Caco-2 (cell line): ENCODE data around the gene PIM3. TPM values are rescaled to one million over a fixed set of nuclear protein-coding genes. Genes with fewer than 3 reads are reported as not detected.
A peak's percentile ranks its signal among the peaks of the same experiment; 100 is the strongest.

ENCODE experiments used
- BruUV-seq: library from RNA; stranded (reverse); fragments of 400-500 nt; replicated peaks from 2 replicates; lab custom pipeline; 2021; lab: Mats Ljungman, UMichigan
- CTCF ChIA-PET: fragments of 300-600 bp; sonication (Branson Sonifier 250); formaldehyde crosslinking; loops from one replicate; lab custom pipeline; 2022; ENCODE audit warnings: antibody characterized with exemption; lab: Charles Lee
- POLR2A ChIA-PET: fragments of 300-600 bp; sonication (Branson Sonifier 250); formaldehyde crosslinking; loops from one replicate; lab custom pipeline; 2022; ENCODE audit warnings: antibody characterized with exemption; lab: Charles Lee
- DNase-seq, 2 experiments: peaks; one replicate each; pipeline versions ENCODE4 v3.0.0 to v3.0.0-alpha.2; 2020 to 2022
- H3K27me3 ChIP-seq: replicated peaks from 2 replicates; pipeline ENCODE4 v1.6.0; 2011; ENCODE audit warnings: low read length; ENCODE audit not compliant: control insufficient read depth, insufficient read depth
- H3K36me3 ChIP-seq: 2 replicates; pipeline ENCODE4 v1.5.1; 2011; ENCODE audit warnings: low read length; ENCODE audit not compliant: control insufficient read depth, insufficient read depth
- H3K4me1 ChIP-seq: fragments of 250-450 bp; sonication (Bioruptor Pico); 2 replicates; pipeline ENCODE4 v1.5.1; 2020; ENCODE audit warnings: mild to moderate bottlenecking
- H3K4me3 ChIP-seq: 2 replicates; pipeline ENCODE4 v1.5.1; 2011; ENCODE audit warnings: low read depth, mild to moderate bottlenecking, control low read depth, low read length
- H3K9me3 ChIP-seq: fragments of 250-450 bp; sonication (Bioruptor Pico); 2 replicates; pipeline ENCODE4 v1.5.1; 2020; ENCODE audit warnings: mild to moderate bottlenecking, moderate library complexity
- H3K27ac Mint-ChIP-seq: one replicate; pipeline ENCODE4 v1.8.0; 2022; ENCODE audit warnings: mixed read lengths; ENCODE audit not compliant: unreplicated experiment
- H3K27me3 Mint-ChIP-seq: one replicate; pipeline ENCODE4 v1.8.0; 2022; ENCODE audit warnings: mixed read lengths; ENCODE audit not compliant: insufficient read depth, unreplicated experiment
- H3K36me3 Mint-ChIP-seq: one replicate; pipeline ENCODE4 v1.8.0; 2022; ENCODE audit warnings: mild to moderate bottlenecking, mixed read lengths; ENCODE audit not compliant: insufficient read depth, unreplicated experiment
- H3K4me1 Mint-ChIP-seq: one replicate; pipeline ENCODE4 v1.8.0; 2022; ENCODE audit warnings: low read depth, mixed read lengths; ENCODE audit not compliant: unreplicated experiment
- H3K4me3 Mint-ChIP-seq: one replicate; pipeline ENCODE4 v1.8.0; 2022; ENCODE audit warnings: mild to moderate bottlenecking, moderate library complexity, mixed read lengths; ENCODE audit not compliant: unreplicated experiment
- H3K9me3 Mint-ChIP-seq: one replicate; pipeline ENCODE4 v1.8.0; 2022; ENCODE audit warnings: mixed read lengths; ENCODE audit not compliant: unreplicated experiment
- CTCF ChIP-seq, 2 experiments: fragments of 200-600 bp in 1 of 2; IDR thresholded peaks; 1 replicate in 1 of 2; 2 replicates in 1 of 2; pipeline versions ENCODE4 v1.5.1 to v1.8.0; 2011 to 2022; ENCODE audit warnings: antibody characterized with exemption in 1 of 2, control low read depth in 1 of 2, inconsistent platforms in 1 of 2, low read depth in 1 of 2, low read length in 1 of 2, mild to moderate bottlenecking in 1 of 2, moderate library complexity in 1 of 2; ENCODE audit not compliant: insufficient read depth in 1 of 2, severe bottlenecking in 1 of 2, unreplicated experiment in 1 of 2
- intact Hi-C: fragments of 100-400 bp; cut with micrococcal nuclease; formaldehyde crosslinking; loops from one replicate; pipeline ENCODE4 v1.10.0; 2022; ENCODE audit not compliant: unreplicated experiment
- total RNA-seq: library from RNA; stranded (reverse); gene quantifications from 2 replicates; pipeline ENCODE4 v1.2.3, GENCODE V29; 2022

The PIM3 gene
- total RNA-seq, 1 experiment from 2014 or later: 39.6 TPM

DNA sequence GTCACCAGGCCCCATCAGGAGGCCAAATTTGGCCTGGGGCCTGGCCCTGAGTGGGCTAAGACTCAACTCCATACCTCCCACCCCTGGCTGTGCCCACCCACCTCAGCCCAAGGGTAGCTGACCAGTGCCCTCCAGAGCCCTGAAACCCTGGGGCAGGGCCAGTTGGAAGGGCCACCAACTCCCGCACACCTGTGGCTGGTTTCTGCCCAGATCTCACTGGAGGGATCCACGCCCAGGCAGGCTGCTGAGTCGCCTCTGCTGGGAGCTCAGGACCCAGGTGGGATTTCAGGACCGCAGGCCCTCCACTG, 8.9 kb upstream of the PIM3 start:
- peak overlapping the region; percentile 99 for H3K27ac Mint-ChIP-seq
- ChIA-PET POLR2A (interaction anchor here (1.1 to 3.7 kb wide), 4 partner anchors 9 to 20 kb away, joined by 3 to 25 read pairs (median 12); partner anchors contain the start of gene PIM3), CTCF (interaction anchor here (0.7 to 2.1 kb wide), 3 partner anchors 15 to 79 kb away, joined by 3 to 19 read pairs (median 14); no protein-coding TSS in a partner anchor)
- H3K9me3 Mint-ChIP-seq: no peaks in the 10 kb centered on the region
- no peaks in the 10 kb centered on the region for H3K27me3 Mint-ChIP-seq
- intact Hi-C loops: no loop called here
- H3K36me3 Mint-ChIP-seq: peaks cover 8% of the 10 kb centered on the region
- H3K4me1 Mint-ChIP-seq: peaks cover 8% of the 10 kb centered on the region
- H3K4me3 ChIP-seq: no peak overlapping the region
- BruUV-seq: TSS peak; percentile 61
- no peaks in the 10 kb centered on the region for H3K27me3 ChIP-seq
- peak overlapping the region; percentile 75 for H3K4me3 Mint-ChIP-seq
- H3K36me3 ChIP-seq: no peaks in the 10 kb centered on the region
- peaks cover 77% of the 10 kb centered on the region for H3K4me1 ChIP-seq
- TF ChIP-seq CTCF (IDR thresholded peaks at IDR 0.05; ENCODE audit: insufficient read depth in 1 of 2, low read depth in 1 of 2, low read length in 1 of 2, severe bottlenecking in 1 of 2, unreplicated experiment in 1 of 2): no peak
- no peaks in the 10 kb centered on the region for H3K9me3 ChIP-seq
- no peak for DNase-seq

GRCh38 chr22:49951986-49952896, 8.3 kb upstream of the PIM3 start:
- TF ChIP-seq CTCF (IDR thresholded peaks at IDR 0.05; ENCODE audit: insufficient read depth in 1 of 2, low read depth in 1 of 2, low read length in 1 of 2, severe bottlenecking in 1 of 2, unreplicated experiment in 1 of 2): no peak
- H3K27me3 ChIP-seq: no peaks in the 10 kb centered on the region
- H3K9me3 ChIP-seq: no peaks in the 10 kb centered on the region
- BruUV-seq: TSS peak; percentile 72
- ChIA-PET CTCF (interaction anchor here (0.6 to 2.1 kb wide), 5 partner anchors 9 to 78 kb away, joined by 3 to 19 read pairs (median 3); partner anchors contain the start of gene PIM3), POLR2A (interaction anchor here (1.7 to 3.7 kb wide), 3 partner anchors 9 to 19 kb away, joined by 5 to 25 read pairs (median 20); partner anchors contain the start of gene PIM3)
- peaks cover 8% of the 10 kb centered on the region for H3K36me3 Mint-ChIP-seq
- H3K4me3 ChIP-seq: no peak overlapping the region
- peak; percentile 82 to 84 for DNase-seq
- intact Hi-C loops: no loop called here
- no peaks in the 10 kb centered on the region for H3K27me3 Mint-ChIP-seq
- peak overlapping the region; percentile 99 for H3K27ac Mint-ChIP-seq
- H3K4me3 Mint-ChIP-seq: peak overlapping the region; percentile 75
- peaks cover 8% of the 10 kb centered on the region for H3K4me1 Mint-ChIP-seq
- H3K36me3 ChIP-seq: no peaks in the 10 kb centered on the region
- no peaks in the 10 kb centered on the region for H3K9me3 Mint-ChIP-seq
- peaks cover 71% of the 10 kb centered on the region for H3K4me1 ChIP-seq

DNA sequence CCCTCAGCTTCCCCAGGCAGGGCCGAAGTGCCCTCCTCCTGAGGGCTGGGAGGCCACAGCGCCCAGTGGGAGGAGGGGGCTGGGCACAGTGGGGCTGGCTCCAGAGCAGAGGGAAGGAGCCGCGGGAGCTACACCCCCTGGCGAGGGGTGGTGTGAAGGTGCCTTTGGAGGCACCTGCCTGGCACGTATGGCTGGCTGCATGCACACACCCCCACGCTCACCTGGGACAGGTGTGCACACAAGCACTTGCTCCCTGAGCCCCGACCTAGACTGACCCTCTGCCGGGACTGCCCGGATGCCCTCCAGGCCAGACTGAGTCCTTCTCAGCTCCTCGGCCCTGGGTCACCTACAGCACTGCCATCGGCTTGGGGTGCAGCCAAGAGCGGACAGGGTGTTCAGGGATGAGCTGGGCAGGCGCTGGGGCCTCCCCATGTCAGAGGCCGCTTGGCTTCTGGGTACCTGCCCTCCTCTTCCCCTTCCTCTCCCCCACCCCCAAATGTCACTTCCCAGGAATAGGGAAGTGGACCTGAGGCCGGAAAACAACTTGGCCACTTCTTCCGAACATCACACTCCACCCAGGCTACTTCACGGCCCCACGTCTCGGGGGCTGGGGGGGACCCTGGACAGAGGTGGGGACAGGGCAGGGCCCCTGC, 7.4 kb upstream of the PIM3 start:
- no peaks in the 10 kb centered on the region for H3K9me3 ChIP-seq
- DNase-seq: no peak
- no peak for TF ChIP-seq CTCF (IDR thresholded peaks at IDR 0.05; ENCODE audit: insufficient read depth in 1 of 2, low read depth in 1 of 2, low read length in 1 of 2, severe bottlenecking in 1 of 2, unreplicated experiment in 1 of 2)
- no peaks in the 10 kb centered on the region for H3K27me3 ChIP-seq
- intact Hi-C loops: no loop called here
- ChIA-PET CTCF (interaction anchor here (0.9 kb wide), 1 partner anchor 22 kb away, joined by 3 read pairs; no protein-coding TSS in a partner anchor), POLR2A (interaction anchor here (3.1 to 3.7 kb wide), 2 partner anchors 8 to 18 kb away, joined by 20 to 25 read pairs; partner anchors contain the start of gene PIM3)
- no peaks in the 10 kb centered on the region for H3K36me3 ChIP-seq
- peaks cover 8% of the 10 kb centered on the region for H3K4me1 Mint-ChIP-seq
- BruUV-seq: no TSS peak
- no peaks in the 10 kb centered on the region for H3K9me3 Mint-ChIP-seq
- H3K4me3 Mint-ChIP-seq: no peak overlapping the region
- peak overlapping the region; percentile 99 for H3K27ac Mint-ChIP-seq
- no peaks in the 10 kb centered on the region for H3K27me3 Mint-ChIP-seq
- peaks cover 69% of the 10 kb centered on the region for H3K4me1 ChIP-seq
- no peak overlapping the region for H3K4me3 ChIP-seq
- peaks cover 8% of the 10 kb centered on the region for H3K36me3 Mint-ChIP-seq
